H9 (cell line): ENCODE data around the gene TEAD1. TPM values are rescaled to one million over a fixed set of nuclear protein-coding genes. Genes with fewer than 3 reads are reported as not detected.

Source experiments
- DNase-seq: peaks from one replicate; pipeline ENCODE4 v3.0.0-alpha.2; 2017
- H2AFZ ChIP-seq: one replicate; pipeline ENCODE4 v1.6.1; 2013; ENCODE audit warnings: mild to moderate bottlenecking, low read length, control low read depth, moderate library complexity
- H2AK5ac ChIP-seq: 2 replicates; pipeline ENCODE4 v1.6.1; 2013; ENCODE audit warnings: low read length, control low read depth, mixed read lengths; ENCODE audit not compliant: insufficient read length
- H2BK120ac ChIP-seq: one replicate; pipeline ENCODE4 v1.6.1; 2013; ENCODE audit warnings: low read depth, mild to moderate bottlenecking, low read length, control low read depth, inconsistent platforms; ENCODE audit not compliant: poor library complexity, severe bottlenecking
- H2BK12ac ChIP-seq: 2 replicates; pipeline ENCODE4 v1.6.1; 2013; ENCODE audit warnings: low read length, control low read depth, mixed read lengths, low read depth; ENCODE audit not compliant: insufficient read length
- H2BK15ac ChIP-seq: 2 replicates; pipeline ENCODE4 v1.6.1; 2013; ENCODE audit warnings: low read depth, low read length, control low read depth
- H2BK20ac ChIP-seq: one replicate; pipeline ENCODE4 v1.6.1; 2013; ENCODE audit warnings: low read depth, mild to moderate bottlenecking, low read length, control low read depth, inconsistent platforms; ENCODE audit not compliant: poor library complexity, severe bottlenecking
- H2BK5ac ChIP-seq: 2 replicates; pipeline ENCODE4 v1.6.1; 2013; ENCODE audit warnings: low read length, control low read depth, mixed read lengths; ENCODE audit not compliant: insufficient read length
- H3K14ac ChIP-seq: 2 replicates; pipeline ENCODE4 v1.6.1; 2013; ENCODE audit warnings: low read length, control low read depth; ENCODE audit not compliant: insufficient read depth
- H3K18ac ChIP-seq: 2 replicates; pipeline ENCODE4 v1.6.1; 2013; ENCODE audit warnings: low read depth, mild to moderate bottlenecking, mixed read lengths, low read length, control low read depth; ENCODE audit not compliant: insufficient read length
- H3K23ac ChIP-seq: 2 replicates; pipeline ENCODE4 v1.6.1; 2013; ENCODE audit warnings: low read length, control low read depth, mixed read lengths, low read depth; ENCODE audit not compliant: insufficient read length
- H3K23me2 ChIP-seq: 2 replicates; pipeline ENCODE4 v1.6.1; 2013; ENCODE audit warnings: low read depth, mild to moderate bottlenecking, mixed read lengths, low read length, control low read depth; ENCODE audit not compliant: insufficient read length, poor library complexity, severe bottlenecking
- H3K27ac ChIP-seq: 2 replicates; pipeline ENCODE4 v1.5.1; 2013; ENCODE audit warnings: low read length, control low read depth, mixed read lengths, low read depth; ENCODE audit not compliant: insufficient read length
- H3K27me3 ChIP-seq: 2 replicates; pipeline ENCODE4 v1.6.1; 2013; ENCODE audit warnings: low read length, control low read depth, inconsistent platforms; ENCODE audit not compliant: insufficient read depth
- H3K4ac ChIP-seq: 2 replicates; pipeline ENCODE4 v1.6.1; 2013; ENCODE audit warnings: low read depth, mild to moderate bottlenecking, control low read depth, inconsistent platforms, low read length, moderate library complexity
- H3K4me1 ChIP-seq: 2 replicates; pipeline ENCODE4 v1.6.1; 2013; ENCODE audit warnings: low read length, control low read depth, inconsistent platforms; ENCODE audit not compliant: insufficient read depth
- H3K4me2 ChIP-seq: 2 replicates; pipeline ENCODE4 v1.6.1; 2013; ENCODE audit warnings: low read length, control low read depth, mixed read lengths; ENCODE audit not compliant: insufficient read length, insufficient read depth
- H3K56ac ChIP-seq: 2 replicates; pipeline ENCODE4 v1.6.1; 2013; ENCODE audit warnings: low read depth, mild to moderate bottlenecking, mixed read lengths, low read length, control low read depth; ENCODE audit not compliant: insufficient read length
- H3K79me1 ChIP-seq: 2 replicates; pipeline ENCODE4 v1.6.1; 2013; ENCODE audit warnings: low read depth, mild to moderate bottlenecking, moderate library complexity, low read length, control low read depth, inconsistent platforms; ENCODE audit not compliant: insufficient read depth, poor library complexity, severe bottlenecking
- H3K79me2 ChIP-seq: 2 replicates; pipeline ENCODE4 v1.6.1; 2013; ENCODE audit warnings: low read length, control low read depth, inconsistent platforms; ENCODE audit not compliant: insufficient read depth
- H3K9ac ChIP-seq: 2 replicates; pipeline ENCODE4 v1.6.1; 2013; ENCODE audit warnings: low read length, control low read depth, mixed read lengths; ENCODE audit not compliant: insufficient read length; ENCODE audit errors: extremely low read depth
- H3K9me3 ChIP-seq: one replicate; pipeline ENCODE4 v1.6.1; 2013; ENCODE audit warnings: low read depth, low read length, inconsistent platforms; ENCODE audit not compliant: control insufficient read depth
- H3T11ph ChIP-seq: one replicate; pipeline ENCODE4 v1.6.1; 2013; ENCODE audit warnings: mild to moderate bottlenecking, low read length, control low read depth, inconsistent platforms
- H4K20me1 ChIP-seq: one replicate; pipeline ENCODE4 v1.6.1; 2013; ENCODE audit not compliant: control insufficient read depth, insufficient read length, insufficient read depth
- H4K5ac ChIP-seq: 2 replicates; pipeline ENCODE4 v1.6.1; 2013; ENCODE audit warnings: low read depth, mild to moderate bottlenecking, mixed read lengths, low read length, control low read depth; ENCODE audit not compliant: insufficient read length
- H4K8ac ChIP-seq: replicated peaks from 2 replicates; pipeline ENCODE4 v1.6.1; 2013; ENCODE audit warnings: low read length, control low read depth, mixed read lengths, low read depth; ENCODE audit not compliant: insufficient read length
- H4K91ac ChIP-seq: 2 replicates; pipeline ENCODE4 v1.6.1; 2013; ENCODE audit warnings: low read depth, mild to moderate bottlenecking, moderate library complexity, mixed read lengths, low read length, control low read depth; ENCODE audit not compliant: insufficient read length
- H3K27ac Mint-ChIP-seq, 3 experiments: 2 replicates in 2 of 3; 3 replicates in 1 of 3; pipeline ENCODE4 v1.8.0; 2020 to 2021; ENCODE audit warnings: mixed read lengths in 3 of 3, mild to moderate bottlenecking in 1 of 3, moderate library complexity in 1 of 3
- H3K27me3 Mint-ChIP-seq: 2 replicates; pipeline ENCODE4 v1.8.0; 2021; ENCODE audit warnings: low read depth, mild to moderate bottlenecking, moderate library complexity, mixed read lengths
- H3K36me3 Mint-ChIP-seq, 3 experiments: 2 replicates in 2 of 3; 3 replicates in 1 of 3; pipeline ENCODE4 v1.8.0; 2020 to 2021; ENCODE audit warnings: low read depth in 3 of 3, mixed read lengths in 3 of 3; ENCODE audit not compliant: insufficient read depth in 1 of 3
- H3K4me1 Mint-ChIP-seq, 2 experiments: 2 replicates each; pipeline ENCODE4 v1.8.0; 2020; ENCODE audit warnings: mixed read lengths in 2 of 2
- H3K4me3 Mint-ChIP-seq, 2 experiments: 2 replicates in 1 of 2; 3 replicates in 1 of 2; pipeline ENCODE4 v1.8.0; 2020 to 2021; ENCODE audit warnings: mild to moderate bottlenecking in 2 of 2, mixed read lengths in 2 of 2, moderate library complexity in 1 of 2
- H3K9me3 Mint-ChIP-seq, 2 experiments: 2 replicates in 1 of 2; 3 replicates in 1 of 2; pipeline ENCODE4 v1.8.0; 2020; ENCODE audit warnings: mild to moderate bottlenecking in 2 of 2, mixed read lengths in 2 of 2, moderate library complexity in 1 of 2
- CTCF ChIP-seq: fragments of 200-600 bp; sonication (generic); conservative IDR thresholded peaks from 3 replicates; pipeline ENCODE4 v1.8.0; 2021; ENCODE audit warnings: antibody characterized with exemption, mild to moderate bottlenecking
- WGBS: extraction: QIAGEN DNeasy Blood & Tissue Kit; methylation state at CpG from one replicate; pipeline ENCODE4 v1.1.7; 2013; ENCODE audit warnings: missing lambda C conversion rate, low lambda C conversion rate, mixed read lengths; ENCODE audit not compliant: insufficient read length; ENCODE audit errors: extremely low coverage; 5-methylcytosine and 5-hydroxymethylcytosine counted together
- total RNA-seq: library from RNA; stranded (reverse); gene quantifications from 2 replicates; pipeline ENCODE4 v1.2.1, GENCODE V29; 2021

TEAD1 gene
- total RNA-seq, 1 experiment from 2014 or later, result 75.1 TPM

- Histone ChIP-seq H3K4me2 (no peak overlapping the region), H3T11ph (no peak overlapping the region), H2BK20ac (no peak overlapping the region), H2BK120ac (no peak overlapping the region), H3K4me1 (no peaks in the 10 kb centered on the region), H3K79me2 (no peaks in the 10 kb centered on the region), H2AFZ (no peak overlapping the region), H4K8ac (no peak overlapping the region), H3K79me1 (no peaks in the 10 kb centered on the region), H4K91ac (no peak overlapping the region), H3K14ac (no peak overlapping the region), H3K18ac (no peak overlapping the region), H3K9ac (no peak overlapping the region), H2AK5ac (no peak overlapping the region), H3K23ac (no peak overlapping the region), H2BK15ac (no peak overlapping the region), H3K27ac (no peak overlapping the region), H3K27me3 (no peaks in the 10 kb centered on the region), H2BK5ac (no peak overlapping the region), H3K23me2 (no peaks in the 10 kb centered on the region), H3K9me3 (no peaks in the 10 kb centered on the region), H3K4ac (no peak overlapping the region), H4K20me1 (no peaks in the 10 kb centered on the region), H2BK12ac (no peak overlapping the region), H4K5ac (no peak overlapping the region), H3K56ac (no peak overlapping the region)
- no peak for DNase-seq
- H3K36me3 Mint-ChIP-seq, result peaks cover 0 to 19% (median 0%) of the 10 kb centered on the region in 3 experiments; a peak in 2 of 7 replicates
- no CpG with 5 or more reads among the region's 4 CpGs for WGBS
- H3K27me3 Mint-ChIP-seq, result peaks cover 2% of the 10 kb centered on the region; the same call in 1 of the 2 replicates
- no peak overlapping the region for H3K4me3 Mint-ChIP-seq
- no peaks in the 10 kb centered on the region for H3K4me1 Mint-ChIP-seq
- TF ChIP-seq CTCF, result no peak
- H3K9me3 Mint-ChIP-seq, result peaks cover 15 to 16% of the 10 kb centered on the region in 2 experiments; a peak in 4 of 5 replicates
- no peak overlapping the region for H3K27ac Mint-ChIP-seq
Measured at GRCh38 chr11:12625438-12626071, 48.7 kb upstream of the TEAD1 start.
